DLD1 (cell line): ENCODE data around the gene ERCC1.
"Not testable (repeated sequence)": the region's sequence is repeated elsewhere in the genome, so short reads cannot be mapped to it uniquely, and the experiment has no call there.

Experiments used
- in situ Hi-C: cut with HindIII; loops from 2 replicates; pipeline ENCODE4 v1.10.0; 2017; ENCODE audit warnings: low sequenced_read_pairs

Gene ERCC1

GRCh38 chr19:45455707-45456499 is 32.2 kb upstream of the ERCC1 start:
- in situ Hi-C loops = no loop called here

GRCh38 chr19:45451850-45452387 is 28.2 kb upstream of the ERCC1 start:
- in situ Hi-C loops = no loop called here

GRCh38 chr19:45451131-45451849 is 27.6 kb upstream of the ERCC1 start:
- in situ Hi-C loops = no loop called here

GRCh38 chr19:45450012-45450333 is 26.3 kb upstream of the ERCC1 start:
- in situ Hi-C loops = no loop called here

- in situ Hi-C loops = no loop called here
Measured at GRCh38 chr19:45448887-45449299, 25.2 kb upstream of the ERCC1 start.

- in situ Hi-C loops = no loop called here
Measured at GRCh38 chr19:45448425-45448756, 24.7 kb upstream of the ERCC1 start.

- in situ Hi-C loops = no loop called here
Measured at GRCh38 chr19:45446944-45447343, 23.2 kb upstream of the ERCC1 start.

- in situ Hi-C loops = no loop called here
Measured at GRCh38 chr19:45446295-45446694, 22.6 kb upstream of the ERCC1 start.

GRCh38 chr19:45445139-45445538 is 21.4 kb upstream of the ERCC1 start:
- in situ Hi-C loops = no loop called here

- in situ Hi-C loops = no loop called here
Measured at GRCh38 chr19:45444318-45445041, 20.8 kb upstream of the ERCC1 start.

- in situ Hi-C loops = no loop called here
Measured at GRCh38 chr19:45443462-45444317, 20.0 kb upstream of the ERCC1 start.

- in situ Hi-C loops = no loop called here
Measured at GRCh38 chr19:45442778-45443461, 19.2 kb upstream of the ERCC1 start.

- in situ Hi-C loops = no loop called here
Measured at GRCh38 chr19:45442408-45442777, 18.7 kb upstream of the ERCC1 start.

- in situ Hi-C loops = no loop called here
Measured at GRCh38 chr19:45440873-45441654, 17.3 kb upstream of the ERCC1 start.

GRCh38 chr19:45440259-45440638 is 16.5 kb upstream of the ERCC1 start:
- in situ Hi-C loops = no loop called here

GRCh38 chr19:45439569-45440258 is 16.0 kb upstream of the ERCC1 start:
- in situ Hi-C loops = no loop called here

GRCh38 chr19:45439190-45439568 is 15.5 kb upstream of the ERCC1 start:
- in situ Hi-C loops = no loop called here

- in situ Hi-C loops = no loop called here
Measured at GRCh38 chr19:45437328-45437727, 13.6 kb upstream of the ERCC1 start.

- in situ Hi-C loops = not testable (repeated sequence)
Measured at GRCh38 chr19:45432543-45432942, 8.8 kb upstream of the ERCC1 start.
